HG03571 (cell line): ENCODE measurements around the gene ERF.

ENCODE experiments used
- ATAC-seq: cut with Tn5 transposase; IDR thresholded peaks from one replicate; pipeline ENCODE4 v1.9.1; 2021; ENCODE audit not compliant: unreplicated experiment

Gene ERF

DNA sequence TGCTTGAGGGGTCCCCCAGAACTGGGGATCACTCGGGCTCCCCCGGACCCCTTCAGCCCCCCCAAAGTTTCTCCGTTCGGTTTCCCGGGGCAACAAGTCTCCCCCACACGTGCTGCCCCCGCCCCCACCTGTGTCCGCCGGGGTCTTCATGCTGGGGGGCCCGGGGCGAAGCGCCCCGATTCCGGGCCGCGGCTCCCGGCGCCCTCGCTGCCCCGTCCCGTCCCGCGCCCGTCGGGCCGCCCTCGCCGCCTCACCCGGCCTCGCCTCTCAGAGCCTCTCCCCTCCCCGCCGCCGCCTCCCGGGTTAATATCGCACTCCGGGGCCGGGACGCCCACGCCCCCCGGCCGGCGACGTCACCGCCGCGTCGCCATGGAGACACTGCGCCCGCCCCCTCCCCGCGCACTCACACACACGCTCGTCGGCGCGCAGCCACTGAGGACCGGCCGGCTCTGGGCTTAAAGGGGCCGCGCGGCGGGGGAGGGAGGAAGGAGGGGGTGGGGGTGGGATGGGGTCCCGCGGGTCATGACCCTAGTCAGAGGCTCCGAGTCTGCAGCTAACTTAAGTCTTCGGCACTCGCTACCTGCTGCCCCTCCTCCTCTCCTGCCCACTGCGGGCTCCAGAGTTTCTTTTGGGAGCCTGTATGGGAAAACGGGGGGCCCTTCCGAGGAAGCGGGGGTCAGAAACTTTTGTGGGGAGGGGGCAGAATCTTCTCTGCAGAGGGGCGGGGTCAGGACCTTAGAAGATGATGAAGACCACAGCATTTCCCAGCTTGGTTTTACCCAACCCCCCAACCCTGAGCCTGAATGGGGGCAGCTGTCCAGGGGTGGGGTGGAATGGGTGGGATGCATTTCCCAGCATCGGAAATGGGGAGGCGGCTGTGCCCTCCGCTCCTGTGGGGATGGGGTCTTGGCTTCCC lies at the start of gene ERF:
Gene ERF, minus strand, starts transcription at position 279 of the 916 bp plus-strand sequence. Its CDS starts 129 bp downstream, at position 150.
- peak; percentile 57 for ATAC-seq

DNA sequence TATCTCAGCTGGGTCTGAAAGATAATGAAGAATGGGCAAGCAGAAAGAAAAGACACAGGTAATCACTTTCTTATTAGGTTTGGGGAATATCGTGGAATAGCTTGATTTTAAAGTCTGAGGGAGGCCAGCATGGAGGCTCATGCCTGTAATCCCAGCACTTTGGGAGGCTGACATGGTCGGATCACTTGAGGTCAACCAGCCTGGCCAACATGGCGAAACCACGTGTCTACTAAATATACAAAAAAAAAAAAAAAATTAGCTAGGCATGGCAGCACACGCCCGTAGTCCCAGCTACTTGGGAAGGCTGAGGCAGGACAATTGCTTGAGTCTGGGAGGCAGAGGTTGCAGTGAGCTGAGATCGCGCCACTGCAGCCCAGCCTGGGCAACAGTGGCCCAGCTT lies 48.9 kb upstream of the ERF start:
- ATAC-seq, result no peak

DNA sequence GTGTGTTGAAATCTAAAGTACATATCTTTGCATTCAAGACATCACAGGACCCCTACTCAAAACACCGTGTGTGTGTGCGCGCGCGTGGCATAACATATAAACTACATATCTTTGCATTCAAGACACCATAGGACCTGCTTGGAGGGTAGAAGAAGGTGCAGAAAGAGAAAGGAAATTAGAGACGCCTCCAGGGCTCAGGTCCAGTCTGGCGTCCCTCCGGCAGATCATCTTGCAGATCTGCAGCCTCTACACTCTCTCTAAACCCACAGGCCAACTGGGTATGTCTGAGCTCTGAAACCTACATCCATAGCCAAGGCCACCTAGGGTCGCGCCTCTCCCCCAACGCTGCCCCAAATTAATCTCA lies 48.2 kb upstream of the ERF start:
- no peak for ATAC-seq

DNA sequence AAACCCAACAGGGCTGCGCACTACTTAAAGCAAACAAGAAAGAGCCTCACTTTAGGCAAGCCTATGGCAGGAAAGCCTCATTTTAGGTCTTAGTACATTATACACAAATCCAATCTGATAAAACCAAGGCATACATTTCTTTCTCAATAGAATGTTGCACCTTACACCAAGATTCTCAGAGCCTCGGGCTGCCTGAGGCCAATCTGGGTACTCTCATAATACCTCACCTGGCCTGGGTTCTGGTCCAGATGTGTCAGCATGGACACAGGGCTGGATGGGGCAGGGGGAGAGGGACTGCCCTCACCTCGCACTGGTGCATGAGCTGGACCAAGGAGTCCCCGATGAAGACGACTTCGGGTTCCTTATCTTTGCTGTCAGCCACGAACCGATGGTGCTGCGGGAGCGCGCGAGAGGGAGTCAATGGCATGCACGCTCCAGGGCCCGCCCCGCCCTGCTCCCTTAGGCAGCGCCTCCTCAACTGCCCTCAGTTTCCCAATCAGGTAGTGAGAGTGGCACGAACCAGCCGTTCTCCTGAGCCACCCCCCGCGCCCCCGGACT lies 46.8 kb upstream of the ERF start, which contains the start of gene PRR19:
Gene PRR19, plus strand, starts transcription at position 487 of the 558 bp plus-strand sequence. CDS start 7,453 bp downstream, outside the sequence.
- peak; percentile 18 for ATAC-seq

DNA sequence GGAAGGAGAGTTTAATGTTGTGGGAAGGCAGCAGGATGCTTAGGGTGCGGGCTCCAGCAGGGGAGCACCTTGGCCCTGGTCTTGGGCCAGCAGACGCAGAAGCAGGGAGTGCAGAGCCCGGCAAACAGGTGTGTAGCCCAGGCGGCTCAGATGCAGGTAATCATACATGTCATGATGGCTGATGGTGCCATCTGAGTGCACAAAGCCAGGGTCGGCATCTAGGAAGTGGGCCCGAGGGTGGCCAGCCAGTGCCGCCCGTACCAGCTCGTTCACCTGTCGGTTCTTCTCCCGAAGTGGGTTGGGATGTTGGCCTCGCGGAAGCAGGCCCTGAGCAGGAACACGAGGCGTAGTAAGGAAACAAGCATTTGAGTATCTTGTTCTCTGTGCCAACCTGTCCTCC lies 42.1 kb upstream of the ERF start:
- no peak for ATAC-seq

DNA sequence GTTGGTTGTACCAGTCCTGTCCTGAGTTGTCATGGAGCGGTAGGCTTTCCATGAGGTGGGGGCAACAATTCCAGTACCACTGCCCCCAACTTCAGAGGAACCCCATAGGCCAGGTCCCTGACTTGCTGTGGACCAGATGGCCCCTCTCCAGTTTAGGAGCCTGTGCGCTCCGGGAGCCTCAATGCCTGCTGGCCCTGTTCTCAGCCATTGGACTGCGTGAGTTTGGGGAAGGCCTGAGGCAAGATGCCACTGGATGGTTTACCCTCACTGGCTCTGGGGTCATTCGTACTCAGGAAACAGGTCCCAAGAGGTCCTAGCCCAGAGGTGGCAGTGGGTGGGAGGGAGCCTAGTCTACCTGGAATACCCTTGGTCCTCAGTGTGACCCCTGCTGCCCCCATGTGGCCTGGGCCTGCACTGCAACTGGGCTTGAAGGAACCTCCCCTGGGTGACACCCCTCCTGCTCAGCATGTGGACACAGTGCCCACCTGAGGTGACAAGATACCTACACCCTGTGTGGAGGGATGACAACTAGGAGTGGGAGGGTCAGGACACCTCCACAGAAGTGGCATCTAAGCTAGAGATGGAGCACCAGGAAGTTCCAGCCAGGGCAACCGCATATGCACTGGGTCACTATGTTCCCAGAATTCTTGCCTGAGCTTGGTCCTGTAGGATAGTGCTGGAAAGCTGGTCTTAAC lies 41.0 kb upstream of the ERF start:
- ATAC-seq, result no peak

DNA sequence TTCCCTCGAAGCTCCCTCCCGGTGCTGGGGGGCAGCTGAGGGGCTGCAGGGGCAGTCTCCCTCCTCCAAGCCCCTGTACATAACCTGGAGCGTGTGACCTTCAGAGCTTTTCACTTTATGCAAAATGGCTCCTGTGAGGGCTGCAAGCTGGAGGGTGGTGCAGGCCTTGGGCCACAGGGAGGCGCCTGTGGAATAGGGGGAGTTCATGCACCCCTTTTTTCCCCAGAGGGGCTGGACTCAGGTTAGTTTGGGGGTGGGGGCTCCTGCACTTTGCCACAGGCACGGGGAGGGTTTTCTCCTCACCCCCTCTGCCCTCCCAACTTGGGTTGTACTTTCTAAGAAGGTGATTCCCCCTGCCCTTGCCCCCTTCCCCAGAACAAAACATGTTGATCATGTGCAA lies 40.4 kb upstream of the ERF start:
- ATAC-seq, result no peak

DNA sequence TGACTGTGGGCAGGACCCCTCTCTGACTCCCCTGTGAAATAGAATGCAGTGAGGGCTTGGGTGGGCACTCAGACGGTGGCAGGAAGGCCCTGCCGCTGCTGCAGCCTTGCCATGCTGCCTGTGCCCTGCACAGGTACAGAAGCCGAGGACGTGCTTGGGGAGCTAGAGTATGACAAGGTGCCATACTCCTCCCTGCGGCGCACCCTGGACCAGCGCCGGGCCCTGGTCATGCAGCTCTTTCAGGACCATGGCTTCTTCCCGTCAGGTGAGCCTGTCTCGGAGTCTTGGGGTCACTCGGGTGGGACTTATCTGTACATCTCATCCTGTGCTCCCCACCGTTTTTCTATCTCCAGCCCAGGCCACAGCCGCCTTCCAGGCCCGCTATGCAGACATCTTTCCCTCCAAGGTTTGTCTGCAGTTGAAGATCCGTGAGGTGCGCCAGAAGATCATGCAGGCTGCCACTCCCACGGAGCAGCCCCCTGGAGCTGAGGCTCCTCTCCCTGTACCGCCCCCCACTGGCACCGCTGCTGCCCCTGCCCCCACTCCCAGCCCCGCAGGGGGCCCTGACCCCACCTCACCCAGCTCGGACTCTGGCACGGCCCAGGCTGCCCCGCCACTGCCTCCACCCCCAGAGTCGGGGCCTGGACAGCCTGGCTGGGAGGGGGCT lies 39.7 kb upstream of the ERF start:
- no peak for ATAC-seq

DNA sequence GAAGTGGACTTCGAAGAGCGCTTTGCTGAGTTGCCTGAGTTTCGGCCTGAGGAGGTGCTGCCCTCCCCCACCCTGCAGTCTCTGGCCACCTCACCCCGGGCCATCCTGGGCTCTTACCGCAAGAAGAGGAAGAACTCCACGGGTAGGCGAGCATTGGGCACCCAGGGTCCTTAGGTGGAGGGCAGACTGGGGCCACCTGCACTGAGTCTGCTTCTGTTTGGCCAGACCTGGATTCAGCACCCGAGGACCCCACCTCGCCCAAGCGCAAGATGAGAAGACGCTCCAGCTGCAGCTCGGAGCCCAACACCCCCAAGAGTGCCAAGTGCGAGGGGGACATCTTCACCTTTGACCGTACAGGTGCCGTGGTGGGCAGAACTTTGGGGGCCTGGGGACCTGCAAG lies 39.0 kb upstream of the ERF start:
- ATAC-seq, result no peak

DNA sequence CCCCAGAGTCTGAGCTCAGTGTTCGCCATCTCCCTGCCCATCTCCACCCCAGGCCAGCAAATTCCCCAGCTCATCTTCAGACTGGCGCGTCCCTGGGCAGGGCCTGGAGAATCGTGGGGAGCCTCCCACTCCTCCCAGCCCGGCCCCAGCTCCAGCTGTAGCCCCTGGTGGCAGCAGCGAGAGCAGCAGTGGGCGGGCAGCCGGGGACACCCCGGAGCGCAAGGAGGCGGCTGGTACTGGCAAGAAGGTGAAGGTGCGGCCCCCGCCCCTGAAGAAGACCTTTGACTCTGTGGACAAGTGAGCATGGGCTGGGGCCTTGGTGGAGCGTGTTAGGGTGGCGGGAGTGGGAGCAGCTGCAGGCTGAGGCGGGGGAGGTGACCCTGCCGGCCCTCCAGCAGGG lies 38.6 kb upstream of the ERF start:
- ATAC-seq, result no peak

DNA sequence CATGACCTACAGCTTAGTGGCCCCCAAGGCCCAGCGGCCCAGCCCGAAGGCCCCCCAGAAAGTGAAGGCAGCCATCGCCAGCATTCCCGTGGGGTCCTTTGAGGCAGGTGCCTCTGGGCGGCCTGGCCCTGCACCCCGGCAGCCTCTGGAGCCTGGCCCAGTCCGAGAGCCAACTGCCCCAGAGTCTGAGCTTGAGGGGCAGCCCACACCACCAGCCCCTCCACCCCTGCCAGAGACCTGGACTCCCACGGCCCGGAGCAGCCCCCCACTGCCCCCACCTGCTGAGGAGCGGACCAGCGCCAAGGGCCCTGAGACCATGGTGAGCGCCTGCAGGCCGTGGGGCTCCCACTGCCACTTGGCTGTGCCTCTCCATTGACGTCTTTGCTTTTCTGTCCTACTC lies 38.0 kb upstream of the ERF start:
- no peak for ATAC-seq

DNA sequence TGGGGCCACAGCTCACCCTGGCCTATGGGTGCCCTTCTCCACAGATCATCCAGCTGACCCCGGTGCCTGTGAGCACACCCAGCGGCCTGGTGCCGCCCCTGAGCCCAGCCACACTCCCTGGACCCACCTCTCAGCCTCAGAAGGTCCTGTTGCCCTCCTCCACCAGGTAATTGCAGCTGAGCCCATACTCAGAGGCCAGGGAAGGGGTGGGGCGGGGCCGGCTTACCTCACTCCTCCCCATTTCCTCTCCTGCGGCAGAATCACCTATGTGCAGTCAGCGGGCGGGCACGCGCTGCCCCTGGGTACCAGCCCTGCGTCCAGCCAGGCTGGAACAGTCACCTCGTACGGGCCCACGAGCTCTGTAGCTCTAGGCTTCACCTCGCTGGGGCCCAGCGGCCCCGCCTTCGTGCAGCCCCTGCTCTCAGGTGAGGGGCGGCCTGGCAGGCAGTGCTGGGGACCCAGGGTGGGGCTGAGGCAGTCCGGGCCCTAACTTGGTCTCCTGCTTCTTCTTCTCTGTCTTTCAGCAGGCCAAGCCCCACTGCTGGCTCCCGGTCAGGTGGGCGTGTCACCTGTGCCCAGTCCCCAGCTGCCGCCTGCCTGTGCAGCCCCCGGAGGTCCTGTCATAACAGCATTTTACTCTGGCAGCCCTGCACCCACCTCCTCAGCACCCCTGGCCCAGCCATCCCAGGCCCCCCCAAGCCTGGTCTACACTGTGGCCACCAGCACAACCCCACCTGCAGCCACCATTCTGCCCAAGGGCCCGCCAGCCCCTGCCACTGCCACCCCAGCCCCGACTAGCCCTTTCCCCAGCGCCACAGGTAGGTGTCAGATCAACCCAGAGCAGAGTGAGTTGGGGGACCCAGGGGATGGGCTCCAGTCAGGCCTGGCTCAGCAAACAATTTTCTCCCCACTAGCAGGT lies 37.4 kb upstream of the ERF start:
- ATAC-seq, result no peak

DNA sequence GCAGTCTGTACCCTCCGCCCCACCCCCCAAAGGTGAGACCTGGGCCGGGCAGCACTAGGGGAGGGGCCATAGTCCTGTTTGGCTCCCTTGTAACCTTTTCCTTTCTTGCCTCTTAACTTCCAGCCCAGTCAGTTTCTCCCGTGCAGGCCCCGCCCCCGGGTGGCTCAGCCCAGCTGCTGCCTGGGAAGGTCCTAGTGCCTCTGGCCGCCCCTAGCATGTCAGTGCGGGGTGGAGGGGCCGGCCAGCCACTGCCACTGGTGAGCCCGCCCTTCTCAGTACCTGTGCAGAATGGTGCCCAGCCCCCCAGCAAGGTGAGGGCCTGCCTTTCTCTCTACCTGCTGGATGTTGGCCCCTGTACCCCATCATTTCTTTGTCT lies 36.5 kb upstream of the ERF start:
- ATAC-seq, result no peak

DNA sequence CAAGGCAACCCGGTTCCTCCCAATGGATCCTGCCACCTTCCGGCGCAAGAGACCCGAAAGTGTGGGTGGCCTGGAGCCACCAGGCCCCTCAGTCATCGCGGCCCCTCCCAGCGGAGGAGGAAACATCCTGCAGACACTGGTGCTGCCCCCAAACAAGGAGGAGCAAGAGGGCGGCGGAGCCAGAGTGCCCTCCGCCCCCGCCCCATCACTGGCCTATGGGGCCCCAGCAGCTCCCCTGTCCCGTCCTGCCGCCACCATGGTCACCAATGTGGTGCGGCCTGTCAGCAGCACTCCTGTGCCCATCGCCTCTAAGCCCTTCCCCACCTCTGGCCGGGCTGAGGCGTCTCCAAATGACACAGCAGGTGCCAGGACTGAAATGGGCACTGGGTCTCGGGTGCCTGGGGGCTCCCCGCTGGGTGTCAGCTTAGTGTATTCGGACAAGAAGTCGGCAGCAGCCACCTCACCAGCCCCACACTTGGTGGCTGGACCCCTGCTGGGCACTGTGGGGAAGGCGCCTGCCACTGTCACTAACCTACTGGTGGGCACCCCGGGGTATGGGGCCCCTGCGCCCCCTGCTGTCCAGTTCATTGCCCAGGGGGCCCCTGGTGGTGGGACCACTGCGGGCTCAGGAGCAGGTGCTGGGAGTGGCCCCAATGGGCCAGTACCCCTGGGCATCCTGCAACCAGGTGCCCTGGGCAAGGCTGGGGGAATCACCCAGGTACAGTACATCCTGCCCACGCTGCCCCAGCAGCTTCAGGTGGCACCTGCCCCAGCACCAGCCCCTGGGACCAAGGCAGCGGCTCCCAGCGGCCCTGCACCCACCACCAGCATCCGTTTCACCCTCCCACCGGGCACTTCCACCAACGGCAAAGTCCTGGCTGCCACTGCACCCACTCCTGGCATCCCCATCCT lies 35.9 kb upstream of the ERF start:
- no peak for ATAC-seq

DNA sequence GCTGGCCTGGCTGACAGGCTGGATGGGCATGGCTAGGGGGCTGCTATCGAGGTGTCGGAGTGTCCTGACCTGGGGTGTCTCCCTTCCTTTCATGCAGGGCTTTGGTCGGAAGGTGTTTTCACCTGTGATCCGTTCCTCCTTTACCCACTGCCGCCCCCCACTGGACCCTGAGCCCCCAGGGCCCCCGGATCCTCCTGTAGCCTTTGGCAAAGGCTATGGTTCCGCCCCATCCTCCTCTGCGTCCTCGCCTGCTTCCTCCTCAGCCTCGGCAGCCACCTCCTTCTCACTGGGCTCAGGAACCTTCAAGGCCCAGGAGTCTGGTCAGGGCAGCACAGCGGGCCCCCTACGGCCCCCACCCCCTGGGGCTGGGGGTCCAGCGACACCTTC lies 35.2 kb upstream of the ERF start:
- no peak for ATAC-seq

DNA sequence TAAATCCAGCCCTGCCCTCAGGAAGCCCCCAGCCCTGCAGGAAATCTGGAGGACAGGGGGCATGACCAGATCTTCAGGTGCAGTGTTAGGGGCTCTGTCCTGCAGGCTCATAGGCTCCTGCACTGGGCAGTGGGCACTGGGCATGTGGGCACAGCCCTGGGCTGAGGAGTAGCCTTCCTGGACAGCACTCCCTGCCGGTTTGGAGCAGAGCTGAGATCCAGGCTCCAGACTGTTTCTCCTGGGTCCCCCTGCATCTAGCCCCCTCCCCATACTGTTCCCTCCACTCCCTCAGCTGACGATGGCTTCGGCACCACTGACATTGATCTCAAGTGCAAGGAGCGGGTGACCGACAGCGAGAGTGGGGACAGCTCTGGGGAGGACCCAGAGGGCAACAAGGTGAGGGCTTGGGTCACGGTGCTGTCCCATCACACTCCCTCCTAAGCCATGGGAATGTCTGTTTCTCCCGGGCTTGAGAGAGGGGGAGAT lies 34.7 kb upstream of the ERF start:
- ATAC-seq, result no peak

DNA sequence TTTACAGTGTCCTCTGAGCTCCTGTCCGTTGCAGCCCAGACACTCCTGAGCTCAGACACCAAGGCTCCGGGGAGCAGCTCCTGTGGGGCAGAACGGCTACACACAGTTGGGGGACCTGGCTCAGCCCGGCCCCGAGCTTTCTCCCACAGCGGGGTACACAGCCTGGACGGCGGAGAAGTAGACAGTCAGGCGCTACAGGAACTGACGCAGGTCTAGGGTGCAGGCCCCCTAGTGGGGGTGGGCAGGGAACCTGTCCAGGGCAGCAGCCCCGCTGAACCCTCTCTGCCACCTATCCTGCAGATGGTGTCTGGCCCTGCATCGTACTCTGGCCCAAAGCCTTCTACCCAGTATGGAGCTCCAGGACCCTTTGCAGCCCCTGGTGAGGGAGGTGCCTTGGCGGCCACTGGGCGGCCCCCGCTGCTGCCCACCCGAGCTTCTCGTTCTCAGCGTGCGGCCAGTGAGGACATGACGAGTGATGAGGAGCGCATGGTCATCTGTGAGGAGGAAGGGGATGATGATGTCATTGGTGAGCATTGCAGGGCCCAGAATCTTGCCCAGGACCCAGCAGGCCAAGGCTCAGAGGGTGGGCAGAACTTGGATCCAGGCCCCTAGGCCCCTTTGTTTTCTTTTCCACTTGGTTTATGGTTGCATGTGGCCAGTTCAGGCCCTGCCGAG lies 34.1 kb upstream of the ERF start:
- no peak for ATAC-seq

DNA sequence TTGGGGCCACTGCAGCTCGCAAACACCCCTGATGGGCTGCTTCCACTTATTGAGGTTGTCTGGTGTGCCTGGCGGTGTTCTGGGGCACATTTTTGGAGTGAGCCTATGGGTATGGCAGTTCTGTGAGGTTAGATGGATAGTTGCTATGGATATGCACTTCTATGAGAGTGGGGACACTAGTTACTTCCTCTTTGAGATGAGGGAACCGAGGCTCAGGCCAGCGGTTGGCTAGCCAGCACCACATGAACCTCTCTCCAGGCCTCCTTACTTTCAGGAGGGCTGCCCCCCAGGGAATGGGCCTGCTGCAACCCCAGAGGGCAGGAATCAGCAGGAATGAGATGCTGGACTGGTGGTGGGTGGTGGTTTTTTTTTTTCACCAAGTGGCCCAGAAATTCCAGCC lies 33.5 kb upstream of the ERF start:
- ATAC-seq, result no peak

DNA sequence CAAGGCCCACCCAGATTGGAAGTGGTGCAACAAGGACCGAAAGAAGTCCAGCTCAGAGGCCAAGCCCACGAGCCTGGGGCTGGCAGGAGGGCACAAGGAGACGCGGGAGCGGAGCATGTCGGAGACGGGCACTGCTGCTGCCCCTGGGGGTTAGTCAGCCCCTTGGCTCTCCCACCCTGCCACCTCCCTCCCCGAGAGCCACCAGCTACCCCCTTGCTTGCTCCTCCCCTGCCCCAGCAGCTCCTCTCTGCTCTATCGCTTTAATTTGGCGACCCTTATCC lies 32.8 kb upstream of the ERF start:
- ATAC-seq, result no peak
